GM23248 (cell line): ENCODE data around the gene ABLIM2. TPM values are rescaled to one million over a fixed set of nuclear protein-coding genes. Genes with fewer than 3 reads are reported as not detected.

ENCODE experiments used
- DNase-seq: peaks from one replicate; pipeline ENCODE4 v3.0.0-alpha.2; 2015
- H2AFZ ChIP-seq: fragments of 200-600 bp; sonication (generic); 2 replicates; pipeline ENCODE4 v1.6.1; 2016; ENCODE audit warnings: antibody characterized with exemption
- H3F3A ChIP-seq: fragments of 200-600 bp; sonication (generic); 2 replicates; pipeline ENCODE4 v1.6.1; 2016; ENCODE audit warnings: mild to moderate bottlenecking, antibody characterized with exemption, mixed run types; ENCODE audit not compliant: insufficient read depth
- H3K27ac ChIP-seq: fragments of 200-600 bp; sonication (generic); 2 replicates; pipeline ENCODE4 v1.5.1; 2016; ENCODE audit warnings: mild to moderate bottlenecking
- H3K27me3 ChIP-seq: fragments of 200-600 bp; sonication (generic); replicated peaks from 2 replicates; pipeline ENCODE4 v1.6.1; 2016; ENCODE audit warnings: mild to moderate bottlenecking; ENCODE audit not compliant: insufficient read depth
- H3K36me3 ChIP-seq: fragments of 200-600 bp; sonication (generic); 2 replicates; pipeline ENCODE4 v1.6.1; 2016; ENCODE audit warnings: low read depth, mild to moderate bottlenecking
- H3K4me1 ChIP-seq: fragments of 200-600 bp; sonication (generic); 2 replicates; pipeline ENCODE4 v1.6.1; 2016; ENCODE audit warnings: mild to moderate bottlenecking; ENCODE audit not compliant: insufficient read depth
- H3K4me2 ChIP-seq: fragments of 200-600 bp; sonication (generic); one replicate; pipeline ENCODE4 v1.6.1; 2016; ENCODE audit warnings: mild to moderate bottlenecking; ENCODE audit not compliant: unreplicated experiment
- H3K4me3 ChIP-seq: fragments of 200-600 bp; sonication (generic); 2 replicates; pipeline ENCODE4 v1.5.1; 2016; ENCODE audit warnings: mild to moderate bottlenecking
- H3K79me2 ChIP-seq: fragments of 200-600 bp; sonication (generic); 2 replicates; pipeline ENCODE4 v1.6.1; 2016; ENCODE audit warnings: mild to moderate bottlenecking; ENCODE audit not compliant: insufficient read depth
- H3K9ac ChIP-seq: fragments of 200-600 bp; sonication (generic); 2 replicates; pipeline ENCODE4 v1.6.1; 2016; ENCODE audit warnings: mild to moderate bottlenecking
- H3K9me2 ChIP-seq: fragments of 200-600 bp; sonication (generic); 2 replicates; pipeline ENCODE4 v1.6.1; 2016; ENCODE audit warnings: mixed run types, mild to moderate bottlenecking, moderate library complexity; ENCODE audit not compliant: insufficient read depth
- H3K9me3 ChIP-seq: fragments of 200-600 bp; sonication (generic); one replicate; pipeline ENCODE4 v1.6.1; 2017; ENCODE audit warnings: low read depth
- H4K20me1 ChIP-seq: fragments of 200-600 bp; sonication (generic); 2 replicates; pipeline ENCODE4 v1.6.0; 2016; ENCODE audit not compliant: insufficient read depth
- EZH2 ChIP-seq: fragments of 200-600 bp; sonication (generic); IDR thresholded peaks from 2 replicates; pipeline ENCODE4 v1.6.1; 2018; ENCODE audit warnings: antibody characterized with exemption, mild to moderate bottlenecking; ENCODE audit not compliant: insufficient read depth, poor library complexity, severe bottlenecking
- EZH2phosphoT487 ChIP-seq: fragments of 200-600 bp; sonication (generic); IDR thresholded peaks from 2 replicates; pipeline ENCODE4 v1.6.1; 2018; ENCODE audit warnings: antibody characterized with exemption, moderate library complexity, mild to moderate bottlenecking, low read depth; ENCODE audit not compliant: insufficient read depth
- WGBS, 2 experiments: methylation state at CpG; one replicate each; pipeline ENCODE4 v1.1.6; 2015 to 2017; ENCODE audit warnings: low lambda C conversion rate in 2 of 2, low coverage in 1 of 2; ENCODE audit errors: missing lambda C conversion rate in 2 of 2; 5-methylcytosine and 5-hydroxymethylcytosine counted together
- in situ Hi-C: fragments of 300-500 bp; cut with MboI; formaldehyde crosslinking; loops from 2 replicates; pipeline ENCODE4 v1.15.0; 2020
- polyA plus RNA-seq: library from polyadenylated mRNA; unstranded; fragments of >200 nt; fragmentation: Nextera tagmentation; extraction: Ambion mirVana; gene quantifications from 2 replicates; pipeline ENCODE4 v1.2.1, GENCODE V29; 2016
- total RNA-seq: library from RNA; depleted of rRNA; stranded (reverse); fragments of >200 nt; shearing (Covaris generic); gene quantifications from 2 replicates; pipeline ENCODE4 v1.2.3, GENCODE V29; 2014

Gene ABLIM2
- total and polyA plus RNA-seq, 2 experiments from 2014 or later: not detected

GRCh38 chr4:7938609-7939376 lies 219.8 kb downstream of the ABLIM2 start:
- Histone ChIP-seq H3K4me1 (peaks cover 34% of the 10 kb centered on the region), H3K4me2 (peak overlapping the region; percentile 96)

DNA sequence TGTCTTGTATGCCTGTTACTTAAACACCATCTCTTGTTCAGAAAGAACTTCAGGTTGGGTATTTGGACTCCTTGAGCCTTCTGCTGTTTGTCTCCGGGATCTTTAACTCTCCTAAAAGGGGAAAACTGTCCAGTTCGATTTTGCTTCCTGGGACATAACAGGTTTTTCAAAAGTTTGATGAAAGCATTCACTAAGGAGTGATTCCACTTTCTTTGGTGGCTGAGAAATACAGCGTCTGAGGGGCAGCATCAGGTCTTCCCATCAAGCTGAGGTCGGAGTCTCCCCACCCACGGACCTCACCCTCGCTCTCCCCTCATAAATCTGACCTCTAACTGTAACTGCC lies 220.4 kb downstream of the ABLIM2 start:
- peak overlapping the region; percentile 96 for H3K4me2 ChIP-seq
- in situ Hi-C loops: no loop called here
- peak overlapping the region; percentile 93 for H3K4me3 ChIP-seq
- H3K79me2 ChIP-seq: peaks cover 63% of the 10 kb centered on the region
- no peaks in the 10 kb centered on the region for H4K20me1 ChIP-seq
- no peak overlapping the region for H2AFZ ChIP-seq
- no peak for DNase-seq
- peaks cover 30% of the 10 kb centered on the region for H3F3A ChIP-seq
- no peaks in the 10 kb centered on the region for H3K27me3 ChIP-seq
- peaks cover 38% of the 10 kb centered on the region for H3K4me1 ChIP-seq
- TF ChIP-seq EZH2 (no peak), EZH2phosphoT487 (no peak)
- H3K9ac ChIP-seq: peak overlapping the region; percentile 90
- H3K36me3 ChIP-seq: peaks cover 10% of the 10 kb centered on the region; the same call in 1 of the 2 replicates
- no peaks in the 10 kb centered on the region for H3K9me3 ChIP-seq
- H3K27ac ChIP-seq: peak overlapping the region; percentile 66
- H3K9me2 ChIP-seq: no peaks in the 10 kb centered on the region
- 0% methylated on average over 6 of the region's 6 CpGs for WGBS, 2 experiments

More at GRCh38 chr4:7938609-7939376, 219.8 kb downstream of the ABLIM2 start:
- no peak overlapping the region for H2AFZ ChIP-seq
- no peaks in the 10 kb centered on the region for H3K9me2 ChIP-seq
- TF ChIP-seq EZH2phosphoT487 (no peak), EZH2 (no peak)
- H3K9ac ChIP-seq: peak overlapping the region; percentile 90
- WGBS, 2 experiments: 1 to 2% methylated on average over 51 to 58 of the region's 75 CpGs
- H3K27me3 ChIP-seq: no peaks in the 10 kb centered on the region
- H3K9me3 ChIP-seq: no peaks in the 10 kb centered on the region
- peaks cover 4% of the 10 kb centered on the region; the same call in 1 of the 2 replicates for H3K36me3 ChIP-seq
- peaks cover 28% of the 10 kb centered on the region for H3F3A ChIP-seq
- peak; percentile 66 for DNase-seq
- H4K20me1 ChIP-seq: no peaks in the 10 kb centered on the region
- in situ Hi-C loops: no loop called here
- peaks cover 58% of the 10 kb centered on the region for H3K79me2 ChIP-seq
- peak overlapping the region; percentile 93 for H3K4me3 ChIP-seq
- H3K27ac ChIP-seq: peak overlapping the region; percentile 66

DNA sequence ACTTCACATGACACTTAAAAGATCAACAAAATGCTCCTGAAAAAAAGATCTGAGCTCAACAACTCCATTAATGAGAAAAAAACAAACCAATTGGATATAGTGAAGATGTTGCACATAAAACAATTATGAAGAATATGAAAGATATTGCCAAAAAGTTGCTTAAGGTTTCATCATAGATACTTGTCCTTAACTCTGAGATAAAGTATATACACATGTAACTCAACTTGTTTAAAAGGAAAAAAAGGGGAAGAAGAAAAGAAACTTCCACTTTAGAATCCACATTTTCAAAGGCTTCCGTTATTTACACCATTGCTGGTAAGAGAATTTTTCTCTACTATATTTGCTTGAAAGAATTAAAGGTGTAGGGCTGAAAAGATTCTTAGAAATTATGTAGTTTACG lies 221.6 kb downstream of the ABLIM2 start:
- no peak for TF ChIP-seq EZH2phosphoT487
- DNase-seq: peak; percentile 35

DNA sequence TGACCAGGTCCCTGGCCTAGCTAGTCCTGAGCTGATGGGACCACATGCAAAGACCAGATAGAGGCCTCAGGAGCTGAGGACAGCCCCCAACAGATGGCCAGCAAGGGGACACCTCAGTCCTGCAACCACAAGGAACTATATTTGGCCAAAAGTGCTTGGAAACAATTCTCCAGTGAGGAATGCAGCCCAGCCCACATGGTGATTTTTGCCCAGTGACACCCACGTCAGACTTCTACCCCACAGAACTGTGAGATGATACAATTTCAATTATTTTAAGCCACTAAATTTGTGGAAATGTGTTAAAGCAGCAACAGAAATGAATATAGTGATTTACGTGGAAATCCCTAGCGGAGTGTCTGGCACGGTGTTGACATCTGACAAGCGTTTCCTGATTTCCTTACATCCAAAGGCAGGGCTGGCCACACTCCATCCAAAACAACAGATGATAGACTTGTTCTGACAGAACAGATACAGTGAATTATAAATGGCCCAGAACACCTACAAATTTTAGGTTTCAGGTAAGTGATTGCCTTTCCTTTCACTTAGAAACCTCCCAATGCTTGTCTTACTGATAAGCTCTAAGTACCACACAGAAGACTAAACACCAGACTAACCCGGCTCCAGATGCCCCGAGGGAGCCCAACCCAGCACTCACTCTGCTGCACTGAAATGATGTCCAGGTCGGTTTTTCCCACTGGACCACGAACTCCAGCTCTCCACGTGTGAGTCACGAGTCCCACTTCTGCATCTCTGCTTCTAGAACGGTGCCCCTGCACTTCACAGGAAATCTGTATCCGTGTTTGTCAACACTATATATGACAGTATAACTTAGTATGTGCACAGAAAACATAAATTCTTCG lies 224.7 kb downstream of the ABLIM2 start:
- Histone ChIP-seq H3K9me2 (no peaks in the 10 kb centered on the region), H3K4me1 (peaks cover 49% of the 10 kb centered on the region), H3K36me3 (peaks cover 27% of the 10 kb centered on the region), H3K9me3 (no peaks in the 10 kb centered on the region), H3K27me3 (no peaks in the 10 kb centered on the region), H3K9ac (no peak overlapping the region), H2AFZ (no peak overlapping the region), H3F3A (peaks cover 51% of the 10 kb centered on the region), H3K4me3 (no peak overlapping the region), H4K20me1 (peaks cover 14% of the 10 kb centered on the region; the same call in 1 of the 2 replicates), H3K27ac (no peak overlapping the region; the same call in 1 of the 2 replicates), H3K4me2 (no peak overlapping the region), H3K79me2 (peaks cover 100% of the 10 kb centered on the region)
- DNase-seq: peak; percentile 43
- no peak for TF ChIP-seq EZH2
- TF ChIP-seq EZH2phosphoT487: no peak
- in situ Hi-C loops: no loop called here
- 75 to 77% methylated on average over 14 of the region's 14 CpGs for WGBS, 2 experiments

More for the DNA sequence above, 221.6 kb downstream of the ABLIM2 start:
- H3K9me2 ChIP-seq: no peaks in the 10 kb centered on the region
- H3K9me3 ChIP-seq: no peaks in the 10 kb centered on the region
- in situ Hi-C loops: no loop called here
- H3K9ac ChIP-seq: peak overlapping the region; percentile 90
- H3F3A ChIP-seq: peaks cover 36% of the 10 kb centered on the region
- H3K27ac ChIP-seq: peak overlapping the region; percentile 66
- H3K4me2 ChIP-seq: peak overlapping the region; percentile 96
- H3K79me2 ChIP-seq: peaks cover 75% of the 10 kb centered on the region
- H3K27me3 ChIP-seq: no peaks in the 10 kb centered on the region
- 74 to 77% methylated on average over 2 of the region's 2 CpGs for WGBS, 2 experiments
- H3K4me3 ChIP-seq: peak overlapping the region; percentile 93
- H2AFZ ChIP-seq: no peak overlapping the region
- H3K4me1 ChIP-seq: peaks cover 44% of the 10 kb centered on the region
- peaks cover 18% of the 10 kb centered on the region; the same call in 1 of the 2 replicates for H3K36me3 ChIP-seq
- no peaks in the 10 kb centered on the region for H4K20me1 ChIP-seq
